NCI-H774 (cell line): ENCODE results near the gene NTF3.

Experiments
- DNase-seq: peaks from one replicate; lab custom pipeline; 2025; lab: John Stamatoyannopoulos, UW

The NTF3 gene

GRCh38 chr12:5432011-5432400, at the start of gene NTF3:
NTF3 (plus strand) TSS chr12:5432108; CDS start chr12:5432325, 217 bp downstream.
- no peak for DNase-seq

- no peak for DNase-seq
Observed at GRCh38 chr12:5384015-5384414, 47.9 kb upstream of the NTF3 start.

DNA sequence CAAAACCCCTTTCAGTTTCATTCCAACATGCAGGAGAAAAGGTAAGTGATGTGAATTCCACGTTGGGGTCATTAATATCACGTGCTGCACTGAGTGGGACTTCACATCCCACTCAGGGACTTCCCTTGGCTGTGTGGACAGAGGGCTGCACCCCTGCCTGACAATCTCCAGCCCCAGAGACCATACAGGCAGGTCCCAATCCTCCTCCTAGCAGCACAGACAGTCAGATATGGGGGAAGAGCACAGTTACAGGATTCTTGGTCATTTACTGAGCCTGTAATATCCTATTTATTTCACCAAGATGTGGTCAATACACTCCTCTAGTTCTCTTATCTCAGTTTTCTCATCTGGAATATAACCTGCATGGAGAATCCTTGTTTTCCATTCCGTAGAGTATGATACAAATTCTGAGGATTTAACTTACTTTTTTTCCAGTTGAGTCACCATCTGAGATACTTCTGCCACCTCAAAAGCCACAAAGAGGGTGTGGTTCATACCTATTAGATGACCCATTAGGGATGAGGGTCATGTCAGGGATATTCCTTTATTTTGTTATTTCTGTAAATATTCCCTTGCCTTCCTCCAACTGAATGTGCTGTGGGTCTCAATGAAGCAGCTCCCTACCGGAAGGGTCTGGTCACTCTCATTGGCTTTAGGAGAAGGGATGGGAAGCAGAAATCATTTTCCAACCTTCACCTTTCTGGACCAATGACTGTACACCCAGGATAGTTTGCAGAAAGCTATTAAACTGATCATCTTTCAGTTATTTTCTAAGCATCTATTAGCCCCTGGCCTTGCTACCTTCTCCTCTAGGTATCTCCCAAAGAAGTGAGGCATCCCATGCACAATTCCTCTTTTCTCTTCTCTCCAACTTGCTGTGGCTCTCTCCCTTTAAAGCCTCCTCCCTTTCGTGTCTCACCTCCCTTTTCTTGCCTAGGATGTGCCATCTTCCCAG, 43.0 kb upstream of the NTF3 start:
- no peak for DNase-seq

DNA sequence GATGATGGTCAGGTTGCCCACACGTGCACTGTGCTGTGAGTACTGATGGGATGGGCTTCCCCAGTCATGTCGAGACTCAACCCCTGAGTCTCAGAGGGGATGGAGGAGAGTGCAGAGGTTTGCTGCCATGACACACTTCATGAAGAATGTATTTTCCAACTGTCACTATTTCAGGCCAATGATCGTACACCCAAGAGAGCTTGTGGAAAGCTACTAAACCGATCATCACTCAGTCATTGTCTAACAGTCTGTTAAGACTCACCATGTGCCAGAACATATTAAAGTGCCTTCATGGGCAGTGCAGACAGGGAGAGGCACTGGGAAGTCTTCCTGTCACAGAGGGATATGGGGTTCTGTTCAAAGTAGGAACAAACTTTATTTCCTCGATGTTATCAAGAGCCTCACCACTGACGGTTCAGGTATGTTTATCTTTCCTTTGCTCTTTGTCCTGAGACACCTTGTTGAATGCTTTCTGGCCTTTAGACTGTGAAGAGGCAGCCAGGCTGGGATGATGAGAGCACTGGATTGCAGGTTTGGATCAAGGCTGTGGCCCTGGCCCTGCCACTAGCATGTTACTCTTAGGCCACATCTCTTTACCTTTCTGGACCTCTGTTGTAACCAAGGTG, 41.6 kb upstream of the NTF3 start:
- DNase-seq, result no peak

DNA sequence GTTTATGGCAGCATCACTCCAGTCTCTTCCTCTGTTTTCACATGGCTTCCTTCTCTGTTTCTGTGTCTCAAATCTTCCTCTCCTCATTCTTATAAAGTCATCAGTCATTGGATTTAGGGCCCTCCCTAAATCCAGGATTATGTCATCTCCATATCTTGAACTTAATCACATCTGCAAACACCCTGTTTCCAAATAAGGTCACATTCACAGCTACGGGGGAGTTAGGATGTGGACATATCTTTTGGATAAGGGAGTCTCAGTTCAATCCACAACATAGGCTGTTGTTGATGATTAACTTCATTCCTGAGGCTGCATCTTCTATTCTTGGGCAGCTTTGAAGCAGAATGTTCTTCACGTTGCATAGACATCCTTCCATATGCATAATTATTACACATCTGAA, 40.3 kb upstream of the NTF3 start:
- DNase-seq, result no peak

DNA sequence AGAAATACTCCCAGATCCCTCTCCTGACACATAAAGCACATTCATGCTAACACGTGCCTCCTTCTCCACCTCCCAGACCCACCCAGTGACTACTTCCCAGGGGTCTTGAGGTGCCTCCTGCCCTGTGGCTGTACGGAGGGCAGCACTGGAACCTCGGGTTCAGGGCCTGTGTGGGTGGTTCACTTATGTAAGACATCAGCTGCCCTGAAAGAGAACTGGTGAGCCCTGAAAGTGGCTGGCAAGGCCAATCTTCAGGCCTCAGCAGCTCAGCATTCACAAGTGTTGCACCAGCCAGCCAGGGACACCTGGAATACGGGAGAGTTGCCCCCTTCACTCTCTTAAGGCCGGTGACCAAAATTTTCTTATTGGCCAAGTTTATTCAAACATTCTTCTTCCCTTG, 38.9 kb upstream of the NTF3 start:
- DNase-seq, result no peak

GRCh38 chr12:5395443-5396271, 36.3 kb upstream of the NTF3 start:
- DNase-seq, result peak; percentile 90

- no peak for DNase-seq
Observed at GRCh38 chr12:5396541-5396940, 35.4 kb upstream of the NTF3 start.

GRCh38 chr12:5399266-5399665, 32.6 kb upstream of the NTF3 start:
- DNase-seq, result no peak

DNA sequence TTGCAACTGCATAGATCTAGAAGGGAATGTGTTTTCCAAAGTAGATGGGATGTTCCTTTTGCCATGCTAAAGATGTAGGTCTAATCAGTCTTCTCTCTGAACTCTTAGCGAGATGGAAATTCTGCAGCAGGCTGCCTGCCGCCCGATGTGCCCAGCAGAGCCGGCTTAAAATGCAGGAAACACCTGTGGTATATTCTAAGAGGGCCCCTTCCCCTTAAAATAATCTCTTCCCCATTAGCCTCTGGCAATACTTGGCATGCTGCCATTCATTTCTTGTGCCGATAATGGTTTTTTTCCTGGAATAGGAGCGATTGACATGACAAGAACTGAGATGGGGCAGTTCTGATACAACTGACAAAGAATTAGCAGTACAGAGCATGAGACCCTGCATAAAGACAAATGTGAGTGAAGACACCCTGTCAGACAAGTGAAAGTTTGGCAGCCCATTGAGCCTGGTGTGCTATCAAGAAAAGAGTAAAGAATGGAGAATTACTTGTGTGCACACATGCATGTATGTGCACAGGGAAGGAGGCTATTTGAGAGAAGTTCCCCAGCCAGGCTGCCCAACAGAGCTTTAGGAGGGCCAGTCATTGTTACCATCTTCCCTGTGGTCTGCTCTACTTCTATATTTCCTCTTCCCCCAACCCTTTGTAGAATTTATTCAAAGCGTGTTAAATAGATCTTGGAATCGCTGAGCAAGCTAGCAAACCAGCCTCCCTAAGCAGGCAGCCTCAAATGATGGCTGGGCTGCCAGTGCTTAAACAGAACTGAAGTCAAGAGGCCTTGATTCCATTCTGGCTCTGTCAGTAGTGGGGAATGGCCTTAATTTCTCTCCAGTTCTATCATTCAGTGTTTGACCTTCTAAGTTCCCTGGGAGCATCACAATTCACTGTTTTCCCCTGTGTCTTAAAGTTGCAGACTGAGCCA, 29.6 kb upstream of the NTF3 start:
- DNase-seq, result no peak

GRCh38 chr12:5403411-5403810, 28.5 kb upstream of the NTF3 start:
- DNase-seq, result no peak

DNA sequence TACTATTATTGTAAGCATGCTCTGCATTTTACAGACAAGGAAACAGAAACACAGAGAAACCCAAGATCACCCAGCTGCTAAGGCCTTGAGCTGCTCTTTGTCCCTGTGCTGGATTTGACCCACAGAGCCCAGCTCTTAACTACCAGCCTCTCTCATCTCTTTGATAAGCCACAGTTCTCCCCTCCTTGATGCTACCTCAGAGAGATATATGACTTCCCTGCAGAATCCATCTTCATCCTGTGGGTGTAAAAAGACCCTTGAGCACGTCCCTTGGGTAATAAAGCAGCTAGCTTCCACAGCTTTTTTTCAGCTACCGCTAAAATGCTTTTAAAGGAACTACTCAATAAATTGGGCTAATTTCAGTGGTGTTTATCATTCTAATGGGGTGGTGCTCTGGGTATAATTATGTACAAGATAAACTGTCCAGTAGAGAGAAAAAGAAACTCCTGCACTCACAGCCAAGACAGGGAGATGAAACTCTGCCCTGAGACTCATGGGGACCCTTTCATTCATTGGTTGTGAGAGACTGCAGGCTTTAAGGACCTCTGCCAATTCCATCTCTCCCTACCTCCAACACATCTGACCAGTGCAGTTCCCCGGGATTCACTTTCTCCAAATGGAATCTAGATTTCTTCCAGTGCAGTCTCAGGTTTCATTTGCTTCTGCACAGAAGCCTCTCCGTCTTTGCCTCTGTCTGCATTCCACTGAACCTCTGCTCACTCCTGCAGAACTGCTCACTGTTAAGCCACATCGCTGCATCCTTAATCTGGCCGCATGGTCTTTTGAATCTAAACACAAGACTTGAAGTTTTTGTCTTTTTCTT, 24.7 kb upstream of the NTF3 start:
- DNase-seq, result no peak

DNA sequence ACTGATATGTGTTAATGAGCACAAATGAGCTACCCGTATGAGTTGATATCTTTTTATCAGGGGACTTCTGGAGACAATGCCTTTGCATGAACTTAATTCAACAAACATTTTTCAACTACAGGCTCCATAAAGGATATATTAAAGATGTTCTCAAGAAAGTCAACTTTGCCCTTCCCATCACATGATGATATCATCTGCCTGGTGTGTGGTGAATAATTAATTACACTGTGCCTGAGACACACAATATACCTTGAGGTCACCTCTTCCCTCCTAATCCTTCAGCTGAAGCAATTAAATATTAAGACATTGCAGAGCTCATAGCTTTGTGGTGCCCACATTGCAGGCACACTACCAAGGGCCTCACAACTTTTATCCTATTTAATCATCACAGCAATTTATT, 22.3 kb upstream of the NTF3 start:
- no peak for DNase-seq

DNA sequence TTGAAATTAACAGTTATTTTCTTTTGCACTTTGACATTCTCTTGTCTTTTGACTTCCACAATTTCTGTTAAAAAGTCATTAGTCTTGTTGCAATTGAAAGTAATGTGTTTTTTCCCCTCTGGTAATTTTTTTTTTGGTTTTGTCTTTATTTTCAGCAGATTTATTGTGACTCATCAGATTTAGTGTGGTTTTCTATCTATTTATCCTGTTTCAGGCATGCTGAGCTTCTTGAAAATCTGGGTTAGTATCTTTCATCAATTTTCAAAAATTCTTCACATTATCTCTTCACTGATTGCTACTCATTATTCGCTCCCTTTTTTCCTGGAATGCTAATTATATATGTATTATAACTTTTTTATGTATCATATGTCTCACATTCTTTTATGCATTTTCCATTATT, 15.3 kb upstream of the NTF3 start:
- DNase-seq, result no peak

DNA sequence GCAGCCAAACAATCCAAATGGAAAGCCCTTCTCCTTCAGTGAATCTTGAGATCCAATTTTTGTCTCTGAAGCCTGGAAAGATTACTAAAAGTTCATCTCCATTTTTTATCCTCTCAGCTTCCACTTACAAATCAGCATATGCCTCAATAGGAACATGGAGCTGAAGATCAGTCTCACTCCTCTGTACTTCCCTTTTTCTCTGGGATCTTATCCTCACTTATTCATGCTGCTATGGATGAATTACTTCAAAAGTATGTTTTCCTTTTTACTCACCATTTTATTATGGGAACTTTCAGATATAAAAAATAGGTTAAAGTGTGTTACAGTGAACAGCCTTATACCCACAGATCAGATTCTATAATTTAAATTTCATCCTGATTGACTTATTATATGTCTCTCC, 14.4 kb upstream of the NTF3 start:
- DNase-seq, result no peak

DNA sequence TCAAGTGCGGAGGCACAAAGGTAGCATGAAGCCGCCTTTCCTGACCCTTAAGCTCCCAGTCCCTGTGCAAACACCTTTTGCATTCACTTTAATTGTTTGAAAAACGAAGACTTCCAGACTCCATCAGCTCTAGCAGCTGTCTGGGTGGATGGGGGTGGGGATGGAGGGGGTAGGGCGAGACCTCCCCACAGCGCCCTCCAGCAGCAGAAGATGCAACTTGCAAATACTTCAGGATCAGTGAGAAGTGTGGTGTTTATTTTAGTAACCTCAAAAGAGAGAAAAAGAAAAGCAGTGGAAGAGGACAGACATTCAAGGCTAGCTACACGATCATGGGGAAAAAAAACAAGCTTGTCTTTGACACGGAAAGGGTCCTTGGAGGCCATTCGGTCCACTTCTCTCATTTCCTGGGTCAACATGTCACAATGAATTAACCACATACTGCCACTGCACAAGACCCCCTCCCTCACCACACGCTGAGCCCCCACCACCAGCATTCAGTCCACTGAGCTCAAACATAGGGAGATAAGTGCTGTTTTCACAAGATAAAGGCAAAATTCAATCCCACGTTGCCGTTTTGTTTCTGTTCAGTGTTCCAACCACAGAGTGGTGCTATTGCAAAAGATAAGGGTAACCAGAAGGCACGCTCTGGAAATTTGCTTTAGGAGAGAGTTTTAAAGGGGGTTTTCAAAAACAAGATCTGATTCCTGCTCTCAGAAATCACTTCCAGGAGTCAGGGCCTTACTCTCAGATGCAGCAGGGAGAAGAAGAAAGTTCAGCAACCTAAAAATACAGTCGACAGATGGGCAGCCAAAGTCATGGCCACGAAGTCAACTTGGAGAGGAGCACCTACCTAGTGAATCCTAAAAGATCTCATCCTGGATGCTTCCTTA, 3.3 kb upstream of the NTF3 start:
- no peak for DNase-seq

GRCh38 chr12:5429741-5430557, 2.0 kb upstream of the NTF3 start:
- DNase-seq, result no peak
